Jurkat, Clone E6-1 (cell line): ENCODE measurements around the gene DET1.
A peak's percentile ranks its signal among the peaks of the same experiment; 100 is the strongest.

ENCODE experiments used
- DNase-seq: peaks from one replicate; pipeline ENCODE4 v3.0.0-alpha.2; 2011; ENCODE audit warnings: low read depth, low spot score
- H3K4me3 ChIP-seq: 2 replicates; pipeline ENCODE4 v1.5.1; 2011; ENCODE audit warnings: mild to moderate bottlenecking, low read length, control low read depth, moderate library complexity

The DET1 gene

DNA sequence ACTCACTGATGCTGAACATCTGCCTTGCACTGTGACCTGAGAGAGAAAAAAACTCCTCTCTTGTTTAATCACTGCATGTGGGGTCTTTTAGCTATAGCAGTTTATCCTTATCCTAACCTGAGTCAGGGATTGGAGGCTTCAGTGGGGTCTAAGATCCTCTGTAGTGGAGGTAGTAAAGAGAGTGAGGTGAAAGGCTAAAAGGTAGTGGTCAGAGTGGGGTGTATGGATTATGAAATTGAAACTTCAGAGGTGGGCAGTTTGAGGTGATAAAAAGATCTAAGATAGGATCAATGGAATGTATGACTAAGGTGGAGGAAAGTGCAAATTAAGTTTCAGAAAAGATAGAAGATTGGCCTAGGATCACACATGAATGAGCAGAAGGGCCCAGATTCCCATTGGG is 36.5 kb downstream of the DET1 start:
- no peak for DNase-seq
- H3K4me3 ChIP-seq = no peak overlapping the region

DNA sequence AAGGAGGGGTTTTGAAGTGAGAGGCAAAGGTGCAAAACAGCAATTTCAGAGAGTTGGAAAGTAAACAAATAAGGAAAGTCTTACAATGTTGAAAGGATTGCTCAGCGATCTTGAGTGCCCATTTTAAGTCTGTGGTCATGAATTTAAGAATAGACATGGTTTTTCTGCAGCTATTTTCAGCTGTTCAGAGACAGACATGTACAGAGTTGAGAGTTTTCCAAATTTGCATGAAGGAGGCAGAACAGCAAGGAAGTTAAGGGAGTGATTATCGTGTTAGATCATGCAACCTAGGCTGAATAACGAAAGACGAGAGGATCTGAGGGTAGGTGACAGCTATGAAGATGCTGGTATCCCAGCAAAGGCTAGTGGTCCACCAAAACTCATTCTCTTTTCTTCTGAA is 37.2 kb downstream of the DET1 start:
- H3K4me3 ChIP-seq = no peak overlapping the region
- no peak for DNase-seq

GRCh38 chr15:88506628-88507027 is 39.9 kb downstream of the DET1 start:
- no peak for DNase-seq
- H3K4me3 ChIP-seq = no peak overlapping the region

- no peak overlapping the region for H3K4me3 ChIP-seq
- DNase-seq = no peak
Measured at GRCh38 chr15:88505721-88506120, 40.8 kb downstream of the DET1 start.

DNA sequence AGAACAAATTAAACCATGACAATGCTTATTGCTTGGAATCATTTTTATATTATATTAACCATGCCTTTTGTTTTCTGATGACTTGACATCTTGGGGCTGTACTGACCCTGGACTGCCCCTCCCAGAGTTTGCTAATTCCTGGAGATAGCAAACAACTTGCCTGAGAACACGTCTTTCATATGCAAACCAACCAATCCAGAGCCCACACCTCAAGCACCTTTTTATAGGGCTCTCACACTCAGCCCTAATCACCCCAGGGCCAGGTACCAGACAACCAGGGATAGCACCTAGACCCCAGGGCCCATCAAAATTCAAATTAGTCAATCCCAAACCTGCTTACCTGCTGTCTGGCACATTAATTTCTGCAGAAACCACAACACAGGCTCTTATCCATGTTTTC is 42.0 kb downstream of the DET1 start:
- DNase-seq = no peak
- no peak overlapping the region for H3K4me3 ChIP-seq

- no peak overlapping the region for H3K4me3 ChIP-seq
- no peak for DNase-seq
Measured at GRCh38 chr15:88498996-88499395, 47.5 kb downstream of the DET1 start.

GRCh38 chr15:88497109-88497765 is 49.2 kb downstream of the DET1 start:
- DNase-seq = no peak
- H3K4me3 ChIP-seq = no peak overlapping the region

DNA sequence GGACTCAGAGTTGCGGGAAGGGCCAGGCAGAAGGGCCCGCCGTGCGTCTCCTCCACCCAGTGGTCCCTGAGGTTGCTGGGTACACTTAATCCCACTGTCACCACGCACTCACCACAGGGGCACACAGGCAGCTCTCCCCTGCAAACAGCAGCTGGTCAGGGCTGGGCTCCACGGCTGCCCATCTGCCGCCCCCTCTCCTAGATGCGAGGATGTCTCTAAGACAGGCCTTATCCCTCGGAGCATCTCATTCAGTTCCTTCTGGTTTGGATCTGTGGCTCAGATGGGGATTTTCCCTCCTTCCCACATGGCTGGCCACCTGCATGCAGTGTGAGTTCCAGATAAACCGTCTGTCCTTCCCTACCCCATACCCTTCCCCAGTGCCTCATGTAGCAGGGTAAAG is 52.6 kb downstream of the DET1 start:
- H3K4me3 ChIP-seq = no peak overlapping the region
- no peak for DNase-seq

DNA sequence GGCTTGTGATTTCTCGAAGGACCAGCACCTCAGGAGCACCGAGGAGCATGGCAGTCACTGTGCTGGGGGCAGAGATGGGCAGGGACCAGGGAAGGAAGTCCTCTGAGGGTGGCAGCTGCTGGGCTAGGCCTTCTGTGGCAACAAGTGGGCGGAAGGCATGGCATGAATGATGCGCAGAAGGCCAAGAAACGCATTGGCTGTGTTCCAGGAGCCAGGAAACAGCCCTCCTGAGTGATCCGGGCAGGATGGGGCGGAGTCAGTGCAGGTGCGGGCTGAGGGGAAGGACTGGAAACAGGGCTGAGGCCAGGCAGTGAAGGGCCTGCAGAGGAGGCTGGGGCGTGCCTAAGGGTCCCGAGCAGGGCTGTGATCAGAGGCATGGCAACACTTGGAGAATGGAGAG is 55.3 kb downstream of the DET1 start:
- DNase-seq = peak; percentile 34
- no peak overlapping the region for H3K4me3 ChIP-seq

DNA sequence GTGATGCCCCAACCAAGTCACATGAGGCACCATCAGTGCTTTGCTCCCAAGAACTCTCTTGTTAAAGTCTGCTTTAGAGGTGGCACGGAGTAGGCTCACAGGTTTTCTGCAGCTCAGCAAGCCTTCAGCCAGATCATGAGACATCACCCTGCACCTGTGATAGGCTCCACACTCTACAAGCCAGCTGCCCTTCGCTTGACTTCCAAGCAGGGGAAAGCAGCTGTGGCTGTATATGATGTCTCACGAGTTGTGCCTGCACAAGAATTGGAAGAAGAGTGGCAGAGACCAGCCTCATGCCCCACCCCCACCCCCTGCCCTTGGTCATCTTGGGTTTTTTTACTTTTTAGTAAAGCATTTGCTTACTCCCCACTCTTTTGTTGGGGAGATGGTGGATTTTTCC is 56.4 kb downstream of the DET1 start:
- H3K4me3 ChIP-seq = no peak overlapping the region
- DNase-seq = no peak

GRCh38 chr15:88489321-88489720 is 57.2 kb downstream of the DET1 start:
- no peak overlapping the region for H3K4me3 ChIP-seq
- DNase-seq = no peak

DNA sequence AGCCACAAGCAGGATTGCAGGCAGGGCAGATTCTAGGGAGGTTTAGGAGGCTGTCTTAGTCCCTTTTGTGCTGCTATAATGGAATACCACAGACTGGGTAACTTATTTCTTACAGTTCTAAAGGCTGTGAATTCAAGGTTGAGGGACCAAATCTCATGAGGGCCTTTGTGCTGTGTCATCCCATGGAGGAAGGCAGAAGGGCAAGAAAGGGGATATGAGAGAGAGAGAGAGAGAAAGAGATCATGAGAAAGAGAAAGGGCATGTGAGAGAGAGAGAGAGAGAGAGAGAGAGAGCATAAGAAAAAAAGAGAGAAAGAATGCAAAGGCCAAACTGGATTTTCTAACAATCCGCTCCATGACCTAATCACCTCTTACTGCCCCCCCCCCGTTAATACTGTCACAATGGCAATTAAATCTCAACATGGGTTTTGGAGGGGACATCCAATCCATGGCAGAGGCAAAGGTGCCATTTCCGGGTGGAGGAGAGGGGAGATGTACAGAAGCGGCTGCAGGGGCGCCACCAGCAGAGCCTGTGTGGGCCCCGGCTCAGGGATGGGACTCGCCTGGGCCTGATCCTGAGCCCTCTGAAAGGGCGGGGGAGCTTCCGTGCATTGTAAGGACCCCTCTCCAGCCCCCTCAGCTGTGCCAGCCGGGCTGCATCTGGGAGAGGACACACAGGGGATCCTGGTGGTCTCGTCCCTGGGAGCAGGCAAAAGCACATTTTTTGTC is 58.5 kb downstream of the DET1 start:
- no peak overlapping the region for H3K4me3 ChIP-seq
- no peak for DNase-seq

- H3K4me3 ChIP-seq = no peak overlapping the region
- no peak for DNase-seq
Measured at GRCh38 chr15:88487178-88487795, 59.2 kb downstream of the DET1 start.

DNA sequence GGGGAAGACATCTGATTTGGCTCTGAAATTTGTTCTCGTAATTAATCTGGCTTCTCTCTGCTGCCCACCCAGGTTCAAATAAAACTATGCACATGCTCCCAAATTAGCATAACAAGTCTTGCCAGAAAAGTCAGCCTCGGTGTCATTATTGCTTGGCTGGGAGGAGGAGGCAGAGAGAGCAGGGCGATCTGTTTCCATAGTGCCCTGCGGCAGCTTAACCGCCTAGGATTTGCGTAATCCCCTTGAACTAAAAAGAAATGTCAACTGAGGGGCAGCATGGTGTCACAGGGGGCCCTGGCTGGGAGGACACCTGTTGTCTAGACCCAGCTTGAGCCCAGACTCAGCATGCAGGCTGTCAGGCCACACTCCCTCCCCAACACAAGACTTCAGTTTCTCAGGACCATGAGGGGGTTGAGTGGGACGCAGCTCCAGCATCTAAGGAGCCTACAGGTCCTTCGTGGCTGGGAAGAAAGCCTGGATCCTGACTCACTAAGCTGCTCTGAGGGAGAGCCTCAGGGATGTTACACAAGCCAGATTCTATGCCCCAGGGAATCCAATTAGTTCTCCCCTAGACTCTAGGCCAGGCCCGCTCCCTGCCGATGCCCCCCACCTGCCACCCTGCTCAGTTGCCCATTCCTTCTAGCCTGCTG is 61.7 kb downstream of the DET1 start:
- DNase-seq = no peak

DNA sequence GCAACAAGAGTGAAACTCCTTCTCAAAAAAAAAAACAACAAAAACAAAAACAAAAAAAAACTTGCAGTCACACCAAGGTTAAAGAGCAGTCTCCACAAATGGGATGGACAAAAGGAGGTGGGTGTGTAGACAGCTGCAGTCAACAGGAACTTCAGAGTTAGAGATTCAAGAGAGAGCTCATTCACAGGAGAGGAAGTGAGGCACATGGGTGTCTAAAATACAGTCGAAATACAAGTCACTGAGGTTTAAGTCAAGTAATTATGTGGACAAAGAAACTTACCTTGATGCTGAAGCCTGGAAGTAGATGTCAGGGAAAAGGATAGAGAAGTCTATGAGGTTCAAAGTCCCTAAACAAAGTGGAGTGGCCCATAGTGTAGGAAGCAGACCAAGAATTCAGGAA is 64.2 kb downstream of the DET1 start:
- DNase-seq = no peak
- no peak overlapping the region for H3K4me3 ChIP-seq

More for the DNA sequence above, 61.7 kb downstream of the DET1 start:
- H3K4me3 ChIP-seq = no peak overlapping the region

GRCh38 chr15:88480981-88481380 is 65.5 kb downstream of the DET1 start:
- no peak overlapping the region for H3K4me3 ChIP-seq
- no peak for DNase-seq

DNA sequence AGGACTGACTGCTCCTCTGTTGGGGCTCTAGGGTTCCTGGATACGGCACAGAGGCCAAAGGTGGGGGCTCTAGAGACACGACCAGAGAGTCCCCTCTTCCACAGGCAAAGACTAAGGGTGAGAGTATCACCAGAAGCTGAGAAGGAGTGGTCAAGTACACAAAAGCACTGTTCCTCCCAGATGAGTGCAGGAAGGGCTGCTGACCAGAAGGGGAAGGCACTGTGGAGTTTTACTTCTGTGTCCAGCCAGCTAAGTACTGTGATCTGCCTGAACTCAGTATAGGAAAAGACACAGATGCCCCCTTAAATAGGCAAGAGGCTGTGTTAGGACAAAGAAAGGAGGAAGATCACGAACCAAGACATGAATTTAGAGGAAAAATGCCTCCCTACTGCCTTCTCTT is 67.3 kb downstream of the DET1 start:
- no peak for DNase-seq
- no peak overlapping the region for H3K4me3 ChIP-seq

DNA sequence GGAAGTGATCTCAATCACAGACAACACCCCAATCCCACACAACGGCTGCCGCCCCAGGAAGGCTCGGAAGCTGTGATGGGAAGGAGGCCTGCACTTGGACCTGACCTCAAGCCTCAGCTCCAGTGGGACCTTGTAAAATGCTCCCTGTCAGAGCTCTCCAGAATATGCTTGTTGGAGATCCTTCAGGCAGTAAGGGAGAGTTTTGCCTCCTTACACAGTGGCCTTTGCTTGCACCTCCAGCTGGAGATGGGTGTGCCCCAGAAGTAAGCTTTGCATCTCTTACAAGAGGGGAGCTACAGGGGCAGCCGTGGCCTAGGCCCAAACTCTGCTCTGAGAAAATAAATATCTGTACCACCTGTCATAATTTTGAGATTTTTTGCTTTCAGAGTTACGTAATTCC is 68.6 kb downstream of the DET1 start:
- DNase-seq = no peak
- H3K4me3 ChIP-seq = no peak overlapping the region

- no peak for DNase-seq
- no peak overlapping the region for H3K4me3 ChIP-seq
Measured at GRCh38 chr15:88477126-88477525, 69.4 kb downstream of the DET1 start.

DNA sequence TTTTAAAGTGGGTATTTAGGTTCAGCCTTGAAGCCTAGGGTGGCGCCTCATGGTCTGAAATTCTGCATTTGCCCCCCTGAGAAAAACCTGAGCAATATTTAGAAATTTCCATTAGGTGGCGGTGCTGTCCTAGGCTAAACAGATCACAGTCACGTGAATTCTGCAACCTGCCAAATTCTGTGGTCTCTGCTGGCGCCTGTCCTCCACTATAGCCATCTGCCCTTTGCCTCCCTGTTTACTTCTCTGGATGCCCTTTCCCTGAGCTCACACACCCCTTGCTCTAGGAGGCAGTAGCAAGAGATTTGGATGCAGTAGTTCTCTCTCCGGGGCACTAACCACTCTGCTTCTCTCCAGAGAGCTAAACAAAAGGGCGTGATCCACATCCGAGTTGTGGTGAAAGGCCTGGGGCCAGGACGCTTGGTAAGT is 69.8 kb downstream of the DET1 start:
- no peak overlapping the region for H3K4me3 ChIP-seq
- DNase-seq = peak; percentile 22
